ENCODE data around the gene C5AR2.

DNA sequence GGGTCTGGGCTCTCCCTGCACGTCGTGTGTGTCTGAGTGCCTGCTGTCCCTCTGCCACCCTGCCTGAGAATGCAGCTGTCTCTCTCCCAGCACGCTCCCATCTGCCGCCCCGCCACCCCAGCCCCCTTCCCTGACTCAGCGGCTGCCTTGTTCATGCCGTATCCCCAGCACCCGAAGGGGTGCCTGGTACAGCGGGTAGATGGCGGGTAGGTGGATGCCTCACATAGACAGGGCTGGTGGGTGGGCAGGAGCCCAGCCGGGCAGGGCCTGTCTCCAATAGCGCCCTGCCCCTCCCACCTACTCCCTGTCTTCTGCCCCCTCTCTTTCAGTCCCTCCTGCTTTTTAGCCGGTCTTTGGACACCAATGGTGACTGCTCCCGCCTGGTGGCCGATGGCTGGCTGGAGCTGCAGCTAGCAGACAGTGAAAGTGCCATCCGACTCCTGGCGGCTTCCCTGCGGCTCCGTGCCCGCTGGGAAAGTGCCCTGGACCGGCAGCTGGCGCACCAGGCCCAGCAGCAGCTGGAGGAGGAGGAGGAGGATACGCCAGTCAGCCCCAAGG, 47.5 kb downstream of the C5AR2 start:
- TF ChIP-seq, protein P1, sequence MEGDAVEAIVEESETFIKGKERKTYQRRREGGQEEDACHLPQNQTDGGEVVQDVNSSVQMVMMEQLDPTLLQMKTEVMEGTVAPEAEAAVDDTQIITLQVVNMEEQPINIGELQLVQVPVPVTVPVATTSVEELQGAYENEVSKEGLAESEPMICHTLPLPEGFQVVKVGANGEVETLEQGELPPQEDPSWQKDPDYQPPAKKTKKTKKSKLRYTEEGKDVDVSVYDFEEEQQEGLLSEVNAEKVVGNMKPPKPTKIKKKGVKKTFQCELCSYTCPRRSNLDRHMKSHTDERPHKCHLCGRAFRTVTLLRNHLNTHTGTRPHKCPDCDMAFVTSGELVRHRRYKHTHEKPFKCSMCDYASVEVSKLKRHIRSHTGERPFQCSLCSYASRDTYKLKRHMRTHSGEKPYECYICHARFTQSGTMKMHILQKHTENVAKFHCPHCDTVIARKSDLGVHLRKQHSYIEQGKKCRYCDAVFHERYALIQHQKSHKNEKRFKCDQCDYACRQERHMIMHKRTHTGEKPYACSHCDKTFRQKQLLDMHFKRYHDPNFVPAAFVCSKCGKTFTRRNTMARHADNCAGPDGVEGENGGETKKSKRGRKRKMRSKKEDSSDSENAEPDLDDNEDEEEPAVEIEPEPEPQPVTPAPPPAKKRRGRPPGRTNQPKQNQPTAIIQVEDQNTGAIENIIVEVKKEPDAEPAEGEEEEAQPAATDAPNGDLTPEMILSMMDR (IDR thresholded peaks at IDR 0.05), result no peak
- TF ChIP-seq, protein P2, sequence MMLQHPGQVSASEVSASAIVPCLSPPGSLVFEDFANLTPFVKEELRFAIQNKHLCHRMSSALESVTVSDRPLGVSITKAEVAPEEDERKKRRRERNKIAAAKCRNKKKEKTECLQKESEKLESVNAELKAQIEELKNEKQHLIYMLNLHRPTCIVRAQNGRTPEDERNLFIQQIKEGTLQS (CRISPR knock-in tag; conservative IDR thresholded peaks at IDR 0.05), result no peak
- no peak for TF ChIP-seq ZNF263 (CRISPR knock-in tag; IDR thresholded peaks at IDR 0.05; ENCODE audit: low read depth)
- TF ChIP-seq NR2C2 (CRISPR knock-in tag; IDR thresholded peaks at IDR 0.05), result no peak

Data from WTC11 (cell line).